AG09309 (cell line): ENCODE measurements around the gene DPM3.
A peak's percentile ranks its signal among the peaks of the same experiment; 100 is the strongest.

ENCODE experiments used
- DNase-seq: peaks from one replicate; pipeline ENCODE4 v3.0.0-alpha.2; 2010; ENCODE audit warnings: low read depth
- H3K4me3 ChIP-seq: 2 replicates; pipeline ENCODE4 v1.5.1; 2011; ENCODE audit warnings: mild to moderate bottlenecking, low read depth, low read length, moderate library complexity; ENCODE audit not compliant: control insufficient read depth
- CTCF ChIP-seq: IDR thresholded peaks from 2 replicates; pipeline ENCODE4 v1.5.1; 2011; ENCODE audit warnings: mild to moderate bottlenecking, low read depth, low read length, inconsistent platforms; ENCODE audit not compliant: insufficient read depth, control insufficient read depth; ENCODE audit errors: missing control alignments

Gene DPM3

GRCh38 chr1:155127105-155127966 is 13.0 kb downstream of the DPM3 start, which contains the start of gene EFNA1:
Gene EFNA1, plus strand, starts transcription at chr1:155127876. Its CDS starts 102 bp downstream, at chr1:155127978.
- DNase-seq: no peak
- TF ChIP-seq CTCF: no peak
- peak within 1 kb of the TSS; percentile 37 for H3K4me3 ChIP-seq

DNA sequence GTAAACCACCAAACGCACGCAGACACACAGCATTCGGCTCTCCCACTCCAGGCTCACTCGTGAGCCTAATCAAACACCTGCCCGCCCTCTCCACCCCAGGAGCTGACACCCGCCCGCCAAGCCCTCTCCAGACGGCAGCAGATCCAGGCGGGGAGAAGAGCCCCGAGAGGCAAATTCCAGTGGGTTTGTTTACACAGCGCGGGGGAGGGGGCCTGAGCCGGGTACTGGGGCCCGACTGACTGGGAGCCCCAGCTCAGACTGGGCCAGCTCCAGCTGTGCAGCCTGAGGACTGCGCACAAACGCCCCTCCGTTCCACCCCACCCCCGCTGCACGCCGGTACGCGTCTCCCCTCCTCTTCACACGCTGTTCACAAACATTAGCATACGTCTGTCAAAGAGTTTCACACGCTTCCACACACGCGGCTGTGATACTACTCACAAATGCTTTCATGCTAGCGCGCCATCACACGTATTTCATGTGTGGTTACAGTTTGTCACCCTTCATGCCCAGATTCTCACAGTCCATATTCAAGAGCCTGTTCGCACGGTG is 13.7 kb downstream of the DPM3 start:
- DNase-seq: no peak
- peak overlapping the region; percentile 37 for H3K4me3 ChIP-seq
- no peak for TF ChIP-seq CTCF

DNA sequence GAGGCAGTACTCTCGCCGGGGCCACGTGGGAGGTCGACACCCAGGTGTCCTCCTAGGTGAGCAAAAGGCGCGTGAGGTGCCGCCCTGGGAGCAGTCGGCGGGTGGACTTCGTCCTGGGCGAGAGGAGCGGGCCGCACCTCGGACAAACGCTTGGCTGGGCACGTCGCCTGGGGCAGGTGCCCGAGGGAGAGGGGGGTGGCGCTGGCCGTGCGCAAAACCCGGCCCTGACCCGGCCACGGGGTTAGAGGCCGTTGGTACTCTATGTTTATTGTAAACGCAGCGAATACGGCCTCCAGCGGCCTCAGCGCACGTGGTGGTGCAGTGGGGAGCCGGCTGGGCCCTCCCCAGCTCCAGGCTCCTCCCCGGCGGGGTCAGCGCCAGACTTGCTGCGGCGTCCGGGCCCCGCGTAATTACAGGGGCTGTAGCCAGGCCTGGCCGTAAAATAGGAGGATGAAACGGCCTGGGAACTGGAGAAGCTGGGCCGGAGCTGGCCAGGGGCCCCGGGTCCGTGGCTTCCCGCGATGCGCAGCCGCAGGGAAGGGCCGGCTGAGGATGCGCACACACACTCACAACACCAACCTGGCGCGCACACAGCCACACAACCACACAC is 14.3 kb downstream of the DPM3 start:
- DNase-seq: no peak
- TF ChIP-seq CTCF: no peak
- no peak overlapping the region; the same call in none of the 2 replicates for H3K4me3 ChIP-seq

GRCh38 chr1:155125511-155125945 is 14.8 kb downstream of the DPM3 start:
- H3K4me3 ChIP-seq: no peak overlapping the region
- no peak for TF ChIP-seq CTCF
- DNase-seq: no peak

- H3K4me3 ChIP-seq: no peak overlapping the region
- no peak for TF ChIP-seq CTCF
- no peak for DNase-seq
These were observed 15.5 kb downstream of the DPM3 start for GRCh38 chr1:155124503-155125463.

DNA sequence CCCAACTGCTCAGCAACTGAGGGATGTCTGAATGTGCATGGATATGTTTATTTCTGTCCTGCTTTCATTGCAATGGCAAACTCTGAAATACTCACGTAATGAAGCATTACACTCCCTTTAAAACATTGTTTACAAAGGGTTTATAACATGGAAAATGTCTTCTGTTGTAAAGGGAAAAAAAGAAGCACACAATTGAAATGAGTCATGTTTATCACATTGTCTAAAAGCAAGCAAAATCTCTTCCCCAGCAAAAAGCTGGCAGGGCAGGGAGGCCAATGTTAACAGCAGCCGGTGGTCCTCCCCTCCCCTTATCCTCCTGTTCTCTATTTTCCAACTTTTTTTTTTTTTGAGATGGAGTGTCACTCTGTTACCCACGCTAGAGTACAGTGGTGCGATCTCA is 16.5 kb downstream of the DPM3 start:
- no peak overlapping the region for H3K4me3 ChIP-seq
- DNase-seq: no peak
- no peak for TF ChIP-seq CTCF
